Activated naive CD8-positive, alpha-beta T cell treated with anti-CD3 and anti-CD28 coated beads, Interleukin-2, amount 10 ng/mL, durations not matched to agents 7 days and 5 days (primary cell): ENCODE data around the gene HDAC4. TPM values are rescaled to one million over a fixed set of nuclear protein-coding genes. Genes with fewer than 3 reads are reported as not detected.
"Not testable (repeated sequence)": the region's sequence is repeated elsewhere in the genome, so short reads cannot be mapped to it uniquely, and the experiment has no call there.

Experiments used
- ATAC-seq: fragments of 150-1000 bp; cut with Tn5 transposase; one replicate; pipeline ENCODE4 v1.10.0; 2021; ENCODE audit warnings: low read depth, moderate library complexity
- POLR2A ChIA-PET: fragments of 350-600 bp; sonication (Branson Sonifier 250); formaldehyde crosslinking; loops from one replicate; lab custom pipeline; 2021; ENCODE audit warnings: antibody characterized with exemption; lab: Charles Lee
- DNase-seq: peaks from one replicate; pipeline ENCODE4 v3.0.0; 2021
- H3K27ac Mint-ChIP-seq: one replicate; pipeline ENCODE4 v1.8.0; 2022; ENCODE audit warnings: mild to moderate bottlenecking, mixed read lengths
- H3K27me3 Mint-ChIP-seq: one replicate; pipeline ENCODE4 v1.8.0; 2022; ENCODE audit warnings: mild to moderate bottlenecking, moderate library complexity, mixed read lengths
- H3K36me3 Mint-ChIP-seq: one replicate; pipeline ENCODE4 v1.8.0; 2021; ENCODE audit warnings: mild to moderate bottlenecking, mixed read lengths
- H3K4me1 Mint-ChIP-seq: one replicate; pipeline ENCODE4 v1.8.0; 2021; ENCODE audit warnings: mixed read lengths
- H3K4me3 Mint-ChIP-seq: one replicate; pipeline ENCODE4 v1.8.0; 2022; ENCODE audit warnings: mild to moderate bottlenecking, moderate library complexity, mixed read lengths
- H3K9me3 Mint-ChIP-seq: one replicate; pipeline ENCODE4 v1.8.0; 2021; ENCODE audit warnings: mixed read lengths
- total RNA-seq, 2 experiments: library from RNA; stranded (reverse); gene quantifications; one replicate each; pipeline ENCODE4 v1.2.3, GENCODE V29; 2021

HDAC4 gene
- total RNA-seq: 10 to 100 TPM; 54.0 to 57.4 TPM

- ATAC-seq (peak; percentile 73), DNase-seq (no peak)
- Mint-ChIP-seq H3K27me3 (peaks cover 6% of the 10 kb centered on the region), H3K36me3 (peaks cover 7% of the 10 kb centered on the region), H3K4me1 (peaks cover 30% of the 10 kb centered on the region), H3K27ac (peak within 1 kb of the TSS; percentile 94), H3K9me3 (no peaks in the 10 kb centered on the region), H3K4me3 (peak within 1 kb of the TSS; percentile 93)
- POLR2A ChIA-PET: interaction anchor here (0.6 to 1.3 kb wide), 25 partner anchors 10 to 624 kb away, joined by 3 to 22 read pairs (median 4); partner anchors contain the start of gene NDUFA10
These were observed at the start of gene HDAC4 for GRCh38 chr2:239400596-239401066. TSS of gene HDAC4 (minus strand) at chr2:239401020. CDS start at chr2:239352699, 48,321 bp downstream.

GRCh38 chr2:239449468-239449867 is 48.6 kb upstream of the HDAC4 start:
- DNase-seq, POLR2A ChIA-PET, H3K9me3 Mint-ChIP-seq, ATAC-seq, H3K27ac Mint-ChIP-seq, H3K4me1 Mint-ChIP-seq, H3K4me3 Mint-ChIP-seq, H3K36me3 Mint-ChIP-seq: not testable (repeated sequence)
- H3K27me3 Mint-ChIP-seq: peaks cover 40% of the 10 kb centered on the region

- no peak overlapping the region for H3K27ac Mint-ChIP-seq
- DNase-seq (no peak), ATAC-seq (no peak)
- H3K27me3 Mint-ChIP-seq: peaks cover 42% of the 10 kb centered on the region
- no peak overlapping the region for H3K4me3 Mint-ChIP-seq
- peaks cover 4% of the 10 kb centered on the region for H3K9me3 Mint-ChIP-seq
- peaks cover 9% of the 10 kb centered on the region for H3K4me1 Mint-ChIP-seq
- H3K36me3 Mint-ChIP-seq: no peaks in the 10 kb centered on the region
- POLR2A ChIA-PET: no interaction called here
These were observed 45.1 kb upstream of the HDAC4 start for GRCh38 chr2:239445771-239446524.

- POLR2A ChIA-PET: no interaction called here
- Mint-ChIP-seq H3K4me3 (no peak overlapping the region), H3K4me1 (peaks cover 12% of the 10 kb centered on the region), H3K27ac (no peak overlapping the region), H3K27me3 (peaks cover 47% of the 10 kb centered on the region), H3K9me3 (peaks cover 1% of the 10 kb centered on the region), H3K36me3 (no peaks in the 10 kb centered on the region)
- DNase-seq: no peak
- no peak for ATAC-seq
These were observed 44.1 kb upstream of the HDAC4 start for GRCh38 chr2:239444626-239445577.

GRCh38 chr2:239443666-239444567 is 43.1 kb upstream of the HDAC4 start:
- DNase-seq (no peak), ATAC-seq (no peak)
- no peak overlapping the region for H3K27ac Mint-ChIP-seq
- POLR2A ChIA-PET: no interaction called here
- H3K4me1 Mint-ChIP-seq: peaks cover 12% of the 10 kb centered on the region
- H3K9me3 Mint-ChIP-seq: peaks cover 1% of the 10 kb centered on the region
- no peaks in the 10 kb centered on the region for H3K36me3 Mint-ChIP-seq
- H3K4me3 Mint-ChIP-seq: no peak overlapping the region
- peaks cover 55% of the 10 kb centered on the region for H3K27me3 Mint-ChIP-seq

- POLR2A ChIA-PET: no interaction called here
- Mint-ChIP-seq H3K27ac (no peak overlapping the region), H3K27me3 (peaks cover 57% of the 10 kb centered on the region)
These were observed 42.3 kb upstream of the HDAC4 start for GRCh38 chr2:239443102-239443620.

GRCh38 chr2:239442192-239442591 is 41.4 kb upstream of the HDAC4 start:
- peaks cover 57% of the 10 kb centered on the region for H3K27me3 Mint-ChIP-seq
- H3K36me3 Mint-ChIP-seq: no peaks in the 10 kb centered on the region
- POLR2A ChIA-PET: no interaction called here
- DNase-seq (no peak), ATAC-seq (no peak)
- no peak overlapping the region for H3K27ac Mint-ChIP-seq
- peaks cover 1% of the 10 kb centered on the region for H3K9me3 Mint-ChIP-seq
- no peak overlapping the region for H3K4me3 Mint-ChIP-seq
- H3K4me1 Mint-ChIP-seq: peaks cover 12% of the 10 kb centered on the region

More at GRCh38 chr2:239443102-239443620, 42.3 kb upstream of the HDAC4 start:
- Mint-ChIP-seq H3K4me3 (no peak overlapping the region), H3K9me3 (peaks cover 1% of the 10 kb centered on the region), H3K4me1 (peaks cover 12% of the 10 kb centered on the region), H3K36me3 (no peaks in the 10 kb centered on the region)
- no peak for ATAC-seq
- no peak for DNase-seq

GRCh38 chr2:239441261-239442078 is 40.6 kb upstream of the HDAC4 start:
- H3K9me3 Mint-ChIP-seq: peaks cover under 1% of the 10 kb centered on the region
- H3K27ac Mint-ChIP-seq: peak overlapping the region; percentile 14
- POLR2A ChIA-PET: no interaction called here
- H3K4me3 Mint-ChIP-seq: peak overlapping the region; percentile 71
- peaks cover 50% of the 10 kb centered on the region for H3K27me3 Mint-ChIP-seq
- DNase-seq (no peak), ATAC-seq (no peak)
- H3K36me3 Mint-ChIP-seq: no peaks in the 10 kb centered on the region
- peaks cover 12% of the 10 kb centered on the region for H3K4me1 Mint-ChIP-seq

- peaks cover 1% of the 10 kb centered on the region for H3K9me3 Mint-ChIP-seq
- no peak overlapping the region for H3K4me3 Mint-ChIP-seq
- no peaks in the 10 kb centered on the region for H3K36me3 Mint-ChIP-seq
- H3K4me1 Mint-ChIP-seq: peaks cover 12% of the 10 kb centered on the region
- peaks cover 44% of the 10 kb centered on the region for H3K27me3 Mint-ChIP-seq
- POLR2A ChIA-PET: no interaction called here
- H3K27ac Mint-ChIP-seq: no peak overlapping the region
- ATAC-seq (no peak), DNase-seq (no peak)
These were observed 39.7 kb upstream of the HDAC4 start for GRCh38 chr2:239440511-239440959.

GRCh38 chr2:239439754-239440315 is 39.0 kb upstream of the HDAC4 start:
- DNase-seq (no peak), ATAC-seq (no peak)
- peaks cover 12% of the 10 kb centered on the region for H3K4me1 Mint-ChIP-seq
- H3K36me3 Mint-ChIP-seq: no peaks in the 10 kb centered on the region
- POLR2A ChIA-PET: no interaction called here
- peaks cover 41% of the 10 kb centered on the region for H3K27me3 Mint-ChIP-seq
- no peak overlapping the region for H3K4me3 Mint-ChIP-seq
- H3K9me3 Mint-ChIP-seq: peaks cover 1% of the 10 kb centered on the region
- no peak overlapping the region for H3K27ac Mint-ChIP-seq

- DNase-seq (no peak), ATAC-seq (no peak)
- no peaks in the 10 kb centered on the region for H3K36me3 Mint-ChIP-seq
- peaks cover 12% of the 10 kb centered on the region for H3K4me1 Mint-ChIP-seq
- no peak overlapping the region for H3K27ac Mint-ChIP-seq
- H3K27me3 Mint-ChIP-seq: peaks cover 41% of the 10 kb centered on the region
- H3K9me3 Mint-ChIP-seq: peaks cover 1% of the 10 kb centered on the region
- POLR2A ChIA-PET: no interaction called here
- no peak overlapping the region for H3K4me3 Mint-ChIP-seq
These were observed 38.4 kb upstream of the HDAC4 start for GRCh38 chr2:239438995-239439753.
